Transverse colon (tissue), 4 donors: ENCODE results near the gene MED13.

Experiments
- POLR2A ChIP-seq: fragments of 450-650 bp; IDR thresholded peaks from one replicate; pipeline ENCODE4 v1.6.1; 2016; ENCODE audit warnings: antibody characterized with exemption, mild to moderate bottlenecking, moderate library complexity
- POLR2AphosphoS5 ChIP-seq, 3 donors: sonication (generic); formaldehyde crosslinking; IDR thresholded peaks; one replicate each; pipeline ENCODE4 v1.6.1; 2016; ENCODE audit warnings: antibody characterized with exemption in 3 of 3
- TF ChIP-seq, protein P1 (sequence below), 5 experiments: fragments of 200-600 bp in 3 of 5; fragments of 450-650 bp in 2 of 5; sonication (generic) in 3 of 5; IDR thresholded peaks; 1 replicate in 2 of 5; 2 replicates in 3 of 5; pipeline ENCODE4 v1.5.1; 2016 to 2017; ENCODE audit warnings: antibody characterized with exemption in 5 of 5, inconsistent platforms in 3 of 5, mild to moderate bottlenecking in 2 of 5, moderate library complexity in 1 of 5

DNA sequence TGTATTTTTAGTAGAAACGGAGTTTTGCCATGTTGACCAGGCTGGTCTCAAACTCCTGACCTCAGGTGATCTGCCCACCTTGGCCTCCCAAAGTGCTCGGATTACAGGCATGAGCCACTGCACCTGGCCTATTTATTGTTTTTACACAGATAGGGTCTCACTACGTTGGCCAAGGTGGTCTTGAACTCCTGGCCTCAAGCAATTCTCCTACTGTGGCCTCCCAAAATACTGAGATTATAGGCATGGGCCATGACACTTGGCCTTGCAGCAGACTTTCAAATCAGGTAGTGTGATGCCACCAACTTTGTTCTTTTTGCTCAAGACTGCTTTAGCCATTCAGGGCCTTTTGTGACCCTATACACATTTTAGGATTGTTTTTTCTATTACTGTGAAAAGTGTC, 75.6 kb downstream of the MED13 start:
- TF ChIP-seq POLR2A, result no peak
- TF ChIP-seq, protein P1, sequence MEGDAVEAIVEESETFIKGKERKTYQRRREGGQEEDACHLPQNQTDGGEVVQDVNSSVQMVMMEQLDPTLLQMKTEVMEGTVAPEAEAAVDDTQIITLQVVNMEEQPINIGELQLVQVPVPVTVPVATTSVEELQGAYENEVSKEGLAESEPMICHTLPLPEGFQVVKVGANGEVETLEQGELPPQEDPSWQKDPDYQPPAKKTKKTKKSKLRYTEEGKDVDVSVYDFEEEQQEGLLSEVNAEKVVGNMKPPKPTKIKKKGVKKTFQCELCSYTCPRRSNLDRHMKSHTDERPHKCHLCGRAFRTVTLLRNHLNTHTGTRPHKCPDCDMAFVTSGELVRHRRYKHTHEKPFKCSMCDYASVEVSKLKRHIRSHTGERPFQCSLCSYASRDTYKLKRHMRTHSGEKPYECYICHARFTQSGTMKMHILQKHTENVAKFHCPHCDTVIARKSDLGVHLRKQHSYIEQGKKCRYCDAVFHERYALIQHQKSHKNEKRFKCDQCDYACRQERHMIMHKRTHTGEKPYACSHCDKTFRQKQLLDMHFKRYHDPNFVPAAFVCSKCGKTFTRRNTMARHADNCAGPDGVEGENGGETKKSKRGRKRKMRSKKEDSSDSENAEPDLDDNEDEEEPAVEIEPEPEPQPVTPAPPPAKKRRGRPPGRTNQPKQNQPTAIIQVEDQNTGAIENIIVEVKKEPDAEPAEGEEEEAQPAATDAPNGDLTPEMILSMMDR (IDR thresholded peaks at IDR 0.05), result no peak
- no peak for TF ChIP-seq POLR2AphosphoS5 (IDR thresholded peaks at IDR 0.05)
